HCT116 (cell line): ENCODE data around the gene PTPN2.
"Not testable (repeated sequence)": the region's sequence is repeated elsewhere in the genome, so short reads cannot be mapped to it uniquely, and the experiment has no call there.

Experiments used
- ATF3 ChIP-seq: IDR thresholded peaks from 2 replicates; pipeline ENCODE4 v1.6.1; 2012
- ELF1 ChIP-seq: IDR thresholded peaks from 2 replicates; pipeline ENCODE4 v1.6.1; 2012; ENCODE audit warnings: low read depth, borderline replicate concordance
- EZH2 ChIP-seq: fragments of 200-600 bp; sonication (generic); IDR thresholded peaks from 2 replicates; pipeline ENCODE4 v1.6.1; 2017; ENCODE audit warnings: antibody characterized with exemption, mixed run types
- EZH2phosphoT487 ChIP-seq: fragments of 200-600 bp; IDR thresholded peaks from 2 replicates; pipeline ENCODE4 v1.6.1; 2018; ENCODE audit warnings: antibody characterized with exemption, borderline replicate concordance
- FOSL1 ChIP-seq: IDR thresholded peaks from 2 replicates; pipeline ENCODE4 v1.6.1; 2012; ENCODE audit warnings: low read depth
- MAX ChIP-seq: IDR thresholded peaks from 2 replicates; pipeline ENCODE4 v1.6.1; 2012
- POLR2A ChIP-seq: IDR thresholded peaks from 2 replicates; pipeline ENCODE4 v1.7.0; 2011; ENCODE audit warnings: borderline replicate concordance; ENCODE audit not compliant: insufficient read depth, insufficient read length; ENCODE audit errors: extremely low read depth
- POLR2AphosphoS5 ChIP-seq: IDR thresholded peaks from 2 replicates; pipeline ENCODE4 v1.6.1; 2011; ENCODE audit warnings: mild to moderate bottlenecking, low read depth, low read length, moderate library complexity
- RAD21 ChIP-seq: IDR thresholded peaks from 2 replicates; pipeline ENCODE4 v1.6.1; 2012; ENCODE audit warnings: low read depth, mild to moderate bottlenecking
- SIN3A ChIP-seq: IDR thresholded peaks from 2 replicates; pipeline ENCODE4 v1.6.1; 2012; ENCODE audit warnings: low read depth
- SRF ChIP-seq: IDR thresholded peaks from 2 replicates; pipeline ENCODE4 v1.6.1; 2012; ENCODE audit warnings: low read depth
- TCF7L2 ChIP-seq: IDR thresholded peaks from 2 replicates; pipeline ENCODE4 v1.7.0; 2011; ENCODE audit warnings: borderline replicate concordance, inconsistent platforms; ENCODE audit not compliant: insufficient read depth, insufficient read length; ENCODE audit errors: extremely low read depth
- ZNF274 ChIP-seq: fragments of 200-500 bp; sonication (Bioruptor generic); IDR thresholded peaks from 2 replicates; pipeline ENCODE4 v1.6.1; 2014; ENCODE audit warnings: mild to moderate bottlenecking, low read depth, low read length, inconsistent platforms
- TF ChIP-seq, protein P1 (sequence below), 3 experiments: fragments of 200-600 bp in 1 of 3; sonication (generic) in 1 of 3; IDR thresholded peaks in 2 of 3; conservative IDR thresholded peaks in 1 of 3; 2 replicates each; pipeline ENCODE4 v1.5.1; 2012 to 2017; ENCODE audit warnings: low read depth in 2 of 3, low read length in 2 of 3, antibody characterized with exemption in 1 of 3, borderline replicate concordance in 1 of 3, control low read depth in 1 of 3, mild to moderate bottlenecking in 1 of 3, mixed read lengths in 1 of 3, mixed run types in 1 of 3, moderate library complexity in 1 of 3; ENCODE audit not compliant: insufficient read depth in 1 of 3

GRCh38 chr18:12896784-12897333, 12.8 kb upstream of the PTPN2 start:
- not testable (repeated sequence) for TF ChIP-seq SRF, MAX, TCF7L2, POLR2A, FOSL1, POLR2AphosphoS5, EZH2, ZNF274, ELF1, SIN3A, RAD21, ATF3, EZH2phosphoT487
- TF ChIP-seq, protein P1, sequence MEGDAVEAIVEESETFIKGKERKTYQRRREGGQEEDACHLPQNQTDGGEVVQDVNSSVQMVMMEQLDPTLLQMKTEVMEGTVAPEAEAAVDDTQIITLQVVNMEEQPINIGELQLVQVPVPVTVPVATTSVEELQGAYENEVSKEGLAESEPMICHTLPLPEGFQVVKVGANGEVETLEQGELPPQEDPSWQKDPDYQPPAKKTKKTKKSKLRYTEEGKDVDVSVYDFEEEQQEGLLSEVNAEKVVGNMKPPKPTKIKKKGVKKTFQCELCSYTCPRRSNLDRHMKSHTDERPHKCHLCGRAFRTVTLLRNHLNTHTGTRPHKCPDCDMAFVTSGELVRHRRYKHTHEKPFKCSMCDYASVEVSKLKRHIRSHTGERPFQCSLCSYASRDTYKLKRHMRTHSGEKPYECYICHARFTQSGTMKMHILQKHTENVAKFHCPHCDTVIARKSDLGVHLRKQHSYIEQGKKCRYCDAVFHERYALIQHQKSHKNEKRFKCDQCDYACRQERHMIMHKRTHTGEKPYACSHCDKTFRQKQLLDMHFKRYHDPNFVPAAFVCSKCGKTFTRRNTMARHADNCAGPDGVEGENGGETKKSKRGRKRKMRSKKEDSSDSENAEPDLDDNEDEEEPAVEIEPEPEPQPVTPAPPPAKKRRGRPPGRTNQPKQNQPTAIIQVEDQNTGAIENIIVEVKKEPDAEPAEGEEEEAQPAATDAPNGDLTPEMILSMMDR (IDR thresholded peaks at IDR 0.05 in 2 of 3, conservative IDR thresholded peaks at IDR 0.05 in 1 of 3; ENCODE audit: borderline replicate concordance in 1 of 3, insufficient read depth in 1 of 3, low read depth in 2 of 3, low read length in 2 of 3), result not testable (repeated sequence)
